NCI-H526 (cell line): ENCODE results near the gene CD52.

Source experiments
- DNase-seq, 2 experiments: peaks; one replicate each; lab custom pipeline; 2025; lab: John Stamatoyannopoulos, UW

The CD52 gene

DNA sequence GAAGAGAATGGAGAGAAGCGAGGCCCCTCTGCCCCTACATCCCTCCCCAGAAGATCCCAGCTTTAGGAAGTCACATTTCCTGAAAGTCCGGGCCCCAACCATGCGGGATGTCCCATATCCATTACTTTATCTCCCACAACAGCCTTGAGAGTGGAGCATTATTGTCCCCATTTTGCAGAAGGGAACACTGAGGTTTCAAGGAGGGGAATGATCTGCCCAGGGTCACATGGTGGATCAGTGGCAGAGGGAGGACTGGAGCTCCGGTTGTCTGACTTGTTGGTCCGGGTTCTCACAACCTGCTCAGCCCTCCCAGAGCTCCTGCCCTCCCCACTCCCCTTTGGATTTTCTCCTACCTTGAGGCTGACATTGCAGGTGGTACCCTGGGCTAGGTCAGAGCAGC, 38.3 kb downstream of the CD52 start:
- no peak for DNase-seq

DNA sequence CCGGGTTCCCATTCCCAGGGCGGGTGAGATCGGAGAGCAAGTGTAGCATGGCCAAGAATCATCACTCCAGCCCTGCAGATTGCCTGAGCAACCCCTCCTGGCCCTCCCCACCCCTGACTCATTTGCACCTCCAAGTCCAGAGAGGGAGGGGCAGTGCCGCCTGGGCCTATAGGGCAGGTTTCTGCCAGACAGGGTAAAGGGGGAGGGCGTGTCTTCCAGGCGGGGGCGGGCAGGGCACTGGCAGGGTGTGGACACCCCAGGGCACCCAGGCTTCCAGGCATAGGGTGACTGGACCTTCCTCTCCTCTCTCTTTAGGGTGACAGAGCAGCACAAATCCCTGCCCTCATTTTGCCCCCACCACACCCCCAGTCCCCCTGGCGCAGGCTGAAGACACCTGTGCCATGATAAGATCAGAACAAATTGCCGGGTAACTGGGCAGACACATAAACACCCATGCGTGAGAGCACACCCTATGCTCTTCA, 39.4 kb downstream of the CD52 start:
- no peak for DNase-seq

DNA sequence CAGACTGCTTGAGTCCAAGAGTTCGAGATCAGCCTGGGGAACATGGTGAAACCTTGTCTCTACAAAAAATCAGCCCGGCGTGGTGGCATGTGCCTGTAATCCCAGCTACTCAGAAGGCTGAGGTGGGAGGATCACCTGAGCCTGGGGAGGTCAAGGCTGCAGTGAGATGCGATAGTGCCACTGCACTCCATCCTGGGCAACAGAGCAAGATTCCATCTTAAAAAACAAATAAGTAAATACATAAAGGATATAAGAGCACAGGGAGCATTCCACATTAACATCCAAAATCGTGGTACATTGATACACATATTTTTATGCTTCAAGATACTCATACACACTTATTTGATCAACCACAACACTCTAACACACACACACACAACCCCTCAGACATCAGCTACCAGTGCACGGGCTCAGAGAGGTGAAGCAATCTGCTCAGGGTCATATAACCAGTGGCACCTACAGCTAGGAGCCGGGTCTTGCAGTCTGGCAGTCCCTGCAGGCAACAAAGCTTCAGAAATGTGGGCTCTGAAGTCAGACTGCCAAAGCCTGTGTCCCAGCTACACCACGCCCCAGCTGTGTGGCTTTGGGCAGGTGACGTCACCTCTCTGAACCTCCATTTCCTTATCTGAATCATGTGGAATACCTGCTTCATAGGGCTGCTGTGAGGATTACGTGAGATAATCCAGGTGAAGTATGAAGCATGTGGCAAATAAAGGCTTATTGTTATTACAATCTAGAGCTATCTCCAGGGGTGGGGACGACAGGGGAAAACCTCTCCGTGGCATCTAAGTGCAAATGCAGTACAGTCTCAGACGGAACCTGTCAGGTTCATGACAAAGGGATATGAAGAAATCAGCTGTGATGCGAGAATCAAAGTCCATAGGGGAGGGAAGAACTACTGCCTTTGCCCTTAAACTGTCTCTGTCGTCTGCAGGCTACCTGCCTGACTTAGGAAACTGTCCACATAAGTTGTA, 40.9 kb downstream of the CD52 start:
- DNase-seq = no peak

GRCh38 chr1:26359981-26360806, 42.4 kb downstream of the CD52 start:
- no peak for DNase-seq

GRCh38 chr1:26360807-26361604, 43.2 kb downstream of the CD52 start:
- DNase-seq = no peak

GRCh38 chr1:26361605-26362122, 43.9 kb downstream of the CD52 start:
- DNase-seq = no peak

- no peak for DNase-seq
These were observed 44.6 kb downstream of the CD52 start for GRCh38 chr1:26362331-26362730.

DNA sequence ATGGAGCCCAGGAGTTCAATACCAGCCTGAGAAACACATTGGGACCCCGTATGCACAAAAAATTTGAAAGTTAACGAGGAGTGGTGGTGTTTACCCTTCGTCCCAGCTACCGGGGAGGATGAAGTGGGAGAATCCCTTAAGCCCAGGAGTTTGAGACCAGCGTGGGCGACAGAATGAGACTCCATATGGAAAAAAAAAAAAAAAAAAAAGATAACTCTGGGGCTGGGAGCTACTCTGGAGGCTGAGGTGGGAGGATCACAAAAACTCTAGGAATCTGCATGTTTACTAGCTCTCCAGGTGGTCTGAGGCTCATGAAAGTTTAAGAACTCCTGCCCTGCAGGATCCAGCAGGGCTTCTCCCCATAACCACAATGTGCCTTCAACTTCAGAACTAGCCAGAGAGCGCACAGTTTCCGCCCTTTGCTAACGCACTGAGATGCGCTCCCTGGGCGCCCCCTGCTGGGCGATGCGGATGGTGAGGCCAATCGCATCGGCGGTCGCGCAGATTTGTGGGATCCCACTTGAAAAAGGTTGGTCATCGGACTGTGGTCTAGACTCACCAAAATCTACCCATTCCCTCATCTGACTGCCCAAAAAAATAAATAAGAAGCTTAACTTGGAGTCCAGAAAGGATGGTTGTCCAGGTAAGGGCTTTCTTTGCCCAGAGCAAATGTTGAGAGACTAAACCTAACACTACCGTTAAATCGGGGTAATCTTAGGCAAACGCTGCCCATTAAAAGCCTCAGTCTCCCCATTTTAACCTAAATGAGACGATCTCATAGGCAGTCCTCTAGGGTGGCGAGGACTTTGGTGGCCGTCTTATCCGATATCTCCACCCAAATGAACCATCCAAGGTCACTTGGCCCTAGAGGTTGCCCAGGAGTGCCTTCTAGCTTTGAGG, 46.0 kb downstream of the CD52 start:
- peak; percentile 31 to 82 for DNase-seq

DNA sequence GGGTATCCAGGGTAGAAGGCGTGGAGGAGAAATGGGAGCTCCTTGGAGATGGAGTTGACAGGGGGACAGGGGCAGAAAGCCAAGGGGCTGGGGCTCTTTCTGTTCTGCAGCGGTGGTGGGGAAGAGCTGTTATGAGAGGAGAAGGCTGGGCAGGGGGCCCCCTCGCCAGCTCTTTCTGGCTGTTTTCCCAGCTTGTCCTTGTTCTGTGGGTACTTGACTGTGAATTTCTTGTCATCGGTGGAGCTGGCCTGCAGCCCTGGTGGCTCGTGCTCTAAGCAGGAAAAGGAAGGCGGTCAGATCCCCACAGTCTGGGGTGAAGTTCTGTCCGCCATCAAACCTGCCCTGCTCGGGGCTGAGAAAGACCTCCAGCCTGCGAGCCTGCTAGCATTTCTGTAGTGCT, 47.2 kb downstream of the CD52 start:
- DNase-seq = no peak

- DNase-seq = no peak
These were observed 49.7 kb downstream of the CD52 start for GRCh38 chr1:26367441-26367840.

- DNase-seq = no peak
These were observed 50.2 kb downstream of the CD52 start for GRCh38 chr1:26368006-26368405.

DNA sequence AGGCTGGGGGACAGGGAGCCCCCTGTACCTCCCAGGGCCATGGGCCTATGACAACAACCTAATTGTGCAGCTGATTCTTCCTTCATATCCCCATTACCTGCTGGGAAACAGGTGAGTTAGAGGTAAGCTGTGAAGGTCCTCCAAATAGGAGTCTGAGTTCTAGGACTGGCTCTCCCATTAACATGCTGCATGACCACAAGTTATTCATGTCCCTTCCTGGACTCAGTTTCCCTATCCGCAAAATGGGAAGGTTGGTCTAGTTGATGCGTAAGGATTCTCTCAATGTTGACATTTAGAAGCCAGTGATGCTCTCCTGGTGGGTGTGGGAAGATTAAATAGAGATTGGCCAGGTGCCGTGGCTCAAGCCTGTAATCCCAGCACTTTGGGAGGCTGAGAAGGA, 50.7 kb downstream of the CD52 start:
- DNase-seq = no peak
